HEK293T (cell line): ENCODE measurements around the gene TAF7.

Source experiments
- CTCF ChIA-PET: fragments of 350-600 bp; formaldehyde crosslinking; extraction: SDS; loops from one replicate; lab custom pipeline; 2021; ENCODE audit warnings: antibody characterized with exemption, inconsistent platforms; lab: Yijun Ruan, JAX
- POLR2A ChIA-PET: fragments of 350-600 bp; formaldehyde crosslinking; extraction: SDS; loops from one replicate; lab custom pipeline; 2020; ENCODE audit warnings: antibody characterized with exemption, inconsistent platforms; lab: Yijun Ruan, JAX
- DNase-seq: peaks from one replicate; pipeline ENCODE4 v3.0.0; 2012; ENCODE audit warnings: mixed read lengths; ENCODE audit errors: extremely low spot score
- ARNT ChIP-seq: fragments of 450-650 bp; IDR thresholded peaks from 2 replicates; pipeline ENCODE4 v1.6.1; 2017; ENCODE audit warnings: mild to moderate bottlenecking
- BHLHE40 ChIP-seq: fragments of 450-650 bp; IDR thresholded peaks from 2 replicates; pipeline ENCODE4 v1.6.1; 2016; ENCODE audit warnings: mild to moderate bottlenecking, moderate library complexity, borderline replicate concordance
- CTBP1 ChIP-seq: fragments of 450-650 bp; IDR thresholded peaks from 2 replicates; pipeline ENCODE4 v1.6.1; 2016; ENCODE audit warnings: borderline replicate concordance
- ELF4 ChIP-seq: fragments of 450-650 bp; IDR thresholded peaks from 2 replicates; pipeline ENCODE4 v1.6.1; 2017; ENCODE audit warnings: antibody characterized with exemption
- FOXA1 ChIP-seq: fragments of 450-650 bp; IDR thresholded peaks from 2 replicates; pipeline ENCODE4 v1.6.1; 2016; ENCODE audit warnings: mild to moderate bottlenecking
- FOXK2 ChIP-seq: fragments of 450-650 bp; IDR thresholded peaks from 2 replicates; pipeline ENCODE4 v1.6.1; 2016; ENCODE audit warnings: mild to moderate bottlenecking
- FOXM1 ChIP-seq: fragments of 450-650 bp; IDR thresholded peaks from 2 replicates; pipeline ENCODE4 v1.6.1; 2017; ENCODE audit warnings: mild to moderate bottlenecking, borderline replicate concordance
- HDGF ChIP-seq: fragments of 450-650 bp; IDR thresholded peaks from 2 replicates; pipeline ENCODE4 v1.6.1; 2017; ENCODE audit warnings: antibody characterized with exemption, borderline replicate concordance
- L3MBTL2 ChIP-seq: fragments of 450-650 bp; conservative IDR thresholded peaks from 2 replicates; pipeline ENCODE4 v1.6.1; 2016; ENCODE audit warnings: mild to moderate bottlenecking
- LEF1 ChIP-seq: fragments of 450-650 bp; IDR thresholded peaks from 2 replicates; pipeline ENCODE4 v1.6.1; 2017; ENCODE audit warnings: mild to moderate bottlenecking, borderline replicate concordance
- NFRKB ChIP-seq: fragments of 450-650 bp; IDR thresholded peaks from 2 replicates; pipeline ENCODE4 v1.6.1; 2016; ENCODE audit warnings: mild to moderate bottlenecking, moderate library complexity
- SP1 ChIP-seq: fragments of 450-650 bp; IDR thresholded peaks from 2 replicates; pipeline ENCODE4 v1.6.1; 2017
- SUZ12 ChIP-seq: fragments of 450-650 bp; IDR thresholded peaks from 2 replicates; pipeline ENCODE4 v1.6.1; 2016; ENCODE audit warnings: mild to moderate bottlenecking
- TARDBP ChIP-seq: fragments of 450-650 bp; IDR thresholded peaks from 2 replicates; pipeline ENCODE4 v1.6.1; 2016
- ZNF384 ChIP-seq: fragments of 450-650 bp; IDR thresholded peaks from 2 replicates; pipeline ENCODE4 v1.6.1; 2016
- TF ChIP-seq, protein P1 (sequence below): fragments of 450-650 bp; IDR thresholded peaks from 2 replicates; pipeline ENCODE4 v1.6.1; 2016

The TAF7 gene

DNA sequence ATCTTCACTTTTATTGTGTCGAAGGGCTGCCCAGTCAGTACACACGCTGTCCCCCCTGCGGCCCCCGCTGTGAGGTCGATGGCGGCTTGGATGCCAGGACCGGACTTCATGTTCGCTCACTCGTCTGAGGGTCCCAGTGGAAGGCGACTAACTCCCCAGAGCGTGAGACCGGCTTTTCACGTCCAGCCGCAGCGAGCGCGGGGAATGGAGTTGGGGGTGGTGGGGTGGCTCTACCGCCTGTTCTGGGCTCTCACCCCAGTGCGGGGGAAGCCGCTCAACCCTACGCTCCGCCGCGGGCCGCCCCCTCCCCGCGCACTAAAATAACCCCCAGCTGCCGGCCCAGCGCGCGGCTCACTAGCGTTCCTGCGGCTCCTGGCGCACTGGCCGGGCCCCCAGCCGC is 16.8 kb downstream of the TAF7 start, which contains the start of gene SLC25A2:
TSS of gene SLC25A2 (minus strand) at position 294 of the 400 bp plus-strand sequence. CDS start at position 110, 184 bp downstream.
- TF ChIP-seq ARNT (no peak), SP1 (no peak), CTBP1 (no peak), FOXM1 (no peak), FOXK2 (no peak), SUZ12 (no peak), L3MBTL2 (no peak), BHLHE40 (no peak), LEF1 (no peak), HDGF (no peak), ZNF384 (no peak), ELF4 (no peak), NFRKB (no peak), FOXA1 (no peak), TARDBP (no peak)
- TF ChIP-seq, protein P1, sequence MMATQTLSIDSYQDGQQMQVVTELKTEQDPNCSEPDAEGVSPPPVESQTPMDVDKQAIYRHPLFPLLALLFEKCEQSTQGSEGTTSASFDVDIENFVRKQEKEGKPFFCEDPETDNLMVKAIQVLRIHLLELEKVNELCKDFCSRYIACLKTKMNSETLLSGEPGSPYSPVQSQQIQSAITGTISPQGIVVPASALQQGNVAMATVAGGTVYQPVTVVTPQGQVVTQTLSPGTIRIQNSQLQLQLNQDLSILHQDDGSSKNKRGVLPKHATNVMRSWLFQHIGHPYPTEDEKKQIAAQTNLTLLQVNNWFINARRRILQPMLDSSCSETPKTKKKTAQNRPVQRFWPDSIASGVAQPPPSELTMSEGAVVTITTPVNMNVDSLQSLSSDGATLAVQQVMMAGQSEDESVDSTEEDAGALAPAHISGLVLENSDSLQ: no peak
- CTCF ChIA-PET: no interaction called here

DNA sequence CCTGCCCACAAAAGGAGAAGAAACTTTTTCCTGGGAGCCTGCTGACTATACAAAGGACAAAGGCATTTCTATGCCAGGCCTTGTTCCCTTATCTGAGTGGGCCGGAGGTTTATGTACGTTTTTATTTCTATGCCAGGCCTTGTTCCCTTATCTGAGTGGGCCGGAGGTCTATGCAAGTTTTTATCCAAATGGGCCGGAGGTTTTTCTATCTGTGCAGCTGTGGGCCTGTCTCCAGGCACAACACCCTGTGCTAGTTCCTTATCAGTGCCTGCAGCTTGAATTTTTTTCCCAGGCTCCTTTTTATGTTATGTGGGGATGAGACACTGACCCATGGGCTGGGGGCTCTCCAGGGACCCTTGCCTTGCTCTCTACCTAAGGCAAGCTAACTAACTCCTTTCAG is 22.2 kb downstream of the TAF7 start:
- DNase-seq: no peak
- POLR2A ChIA-PET: interaction anchor here (1.0 kb wide), 1 partner anchor 22 kb away, joined by 4 read pairs; the partner anchor contains the start of gene TAF7
- CTCF ChIA-PET: no interaction called here
- TF ChIP-seq SUZ12 (no peak), FOXM1 (no peak), FOXK2 (no peak), ZNF384 (no peak), SP1 (no peak), HDGF (no peak), CTBP1 (no peak), NFRKB (no peak), TARDBP (no peak), LEF1 (no peak), BHLHE40 (no peak), L3MBTL2 (no peak), ARNT (no peak)
- TF ChIP-seq, protein P1: no peak

More for the DNA sequence above, 16.8 kb downstream of the TAF7 start, which contains the start of gene SLC25A2:
- POLR2A ChIA-PET: no interaction called here
- DNase-seq: no peak

DNA sequence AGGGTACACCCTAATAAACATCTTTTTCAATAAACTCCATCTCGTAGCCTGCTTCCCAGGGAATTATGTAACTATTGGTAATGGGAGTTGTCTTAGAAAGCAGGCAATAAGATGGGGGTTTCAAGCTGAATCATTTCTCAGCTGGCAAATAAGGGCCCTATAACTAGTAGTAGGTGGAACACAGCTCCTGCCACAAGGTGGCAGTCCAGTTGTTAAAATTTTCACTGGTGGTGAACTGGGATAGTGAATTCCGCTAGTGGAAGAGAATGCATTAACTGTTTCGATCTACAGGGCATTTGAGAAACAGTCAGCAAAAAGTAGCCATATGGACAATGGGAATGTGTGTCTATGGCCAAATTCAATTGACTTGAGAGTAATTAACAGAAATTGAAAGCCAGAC is 47.7 kb downstream of the TAF7 start:
- no peak for DNase-seq
- ChIA-PET POLR2A (no interaction called here), CTCF (no interaction called here)
- TF ChIP-seq FOXM1 (no peak), ARNT (no peak), HDGF (no peak), NFRKB (no peak), BHLHE40 (no peak)
- TF ChIP-seq, protein P1: no peak

DNA sequence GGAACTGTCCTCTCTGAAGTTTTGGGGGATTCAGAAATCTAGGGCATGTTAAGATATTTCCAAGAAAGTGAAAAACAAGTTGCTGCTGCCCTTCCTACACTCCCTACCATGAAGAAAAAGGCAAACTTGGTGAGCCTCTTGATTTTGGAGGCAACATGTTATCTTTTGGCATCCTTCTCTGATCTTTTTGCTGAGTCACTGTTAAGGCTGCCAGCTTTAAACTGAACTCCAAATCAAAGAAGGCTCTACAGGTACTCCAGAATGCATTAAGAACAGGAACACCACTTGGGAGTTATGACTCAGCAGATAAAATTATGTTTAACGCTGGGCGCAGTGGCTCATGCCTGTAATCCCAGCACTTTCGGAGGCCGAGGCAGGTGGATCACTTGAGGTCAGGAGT is 51.4 kb downstream of the TAF7 start:
- no peak for DNase-seq
- no peak for TF ChIP-seq TARDBP
- TF ChIP-seq FOXM1: no peak
- TF ChIP-seq FOXK2: no peak
- TF ChIP-seq LEF1: no peak
- TF ChIP-seq FOXA1: no peak
- TF ChIP-seq L3MBTL2: no peak
- TF ChIP-seq ELF4: no peak
- TF ChIP-seq SUZ12: no peak
- TF ChIP-seq CTBP1: no peak
- TF ChIP-seq BHLHE40: no peak
- TF ChIP-seq HDGF: no peak
- TF ChIP-seq ARNT: no peak
- TF ChIP-seq NFRKB: no peak
- TF ChIP-seq, protein P1: no peak
- no peak for TF ChIP-seq SP1
- TF ChIP-seq ZNF384: no peak
- ChIA-PET CTCF (no interaction called here), POLR2A (no interaction called here)
